Measurements from ENCODE around the gene RRP8.

Gene RRP8

DNA sequence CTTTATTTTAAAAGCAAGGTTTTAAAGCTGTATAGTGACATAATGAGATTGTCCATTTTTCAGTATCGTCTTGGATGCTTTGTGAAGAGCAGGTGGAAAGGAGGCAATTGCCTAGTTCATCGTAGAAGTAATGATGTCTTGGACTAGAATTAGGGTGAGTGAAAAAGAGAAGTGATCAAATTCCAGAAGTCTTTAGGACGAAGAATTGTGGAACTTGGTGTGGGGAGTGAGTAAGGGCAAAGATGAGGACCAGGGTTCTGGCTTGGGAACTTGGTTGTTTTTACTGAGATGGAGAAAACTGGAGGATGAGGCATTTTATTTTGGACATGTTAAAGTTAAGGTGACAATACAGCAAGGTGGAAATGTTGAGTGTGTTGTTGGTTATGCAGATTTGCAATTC, 1.4 kb upstream of the RRP8 start:
- Histone ChIP-seq H3K9me3 (ENCODE audit: control insufficient read depth in 1 of 2, low read length in 2 of 2) (no peaks in the 10 kb centered on the region), H3K27me3 (ENCODE audit: low read depth, low read length) (no peaks in the 10 kb centered on the region), H3K27ac (ENCODE audit: low read length) (peak overlapping the region; percentile 98), H3K36me3 (ENCODE audit: control insufficient read depth in 1 of 2, insufficient read depth in 2 of 2, low read length in 2 of 2) (peaks cover 39 to 40% of the 10 kb centered on the region in 2 donors), H3K4me1 (ENCODE audit: control insufficient read depth in 1 of 2, insufficient read depth in 2 of 2, low read length in 2 of 2) (peaks cover 39 to 74% of the 10 kb centered on the region in 2 donors), H3K4me3 (ENCODE audit: low read depth in 1 of 2, low read length in 2 of 2) (peak overlapping the region; percentile 95 to 98)

DNA sequence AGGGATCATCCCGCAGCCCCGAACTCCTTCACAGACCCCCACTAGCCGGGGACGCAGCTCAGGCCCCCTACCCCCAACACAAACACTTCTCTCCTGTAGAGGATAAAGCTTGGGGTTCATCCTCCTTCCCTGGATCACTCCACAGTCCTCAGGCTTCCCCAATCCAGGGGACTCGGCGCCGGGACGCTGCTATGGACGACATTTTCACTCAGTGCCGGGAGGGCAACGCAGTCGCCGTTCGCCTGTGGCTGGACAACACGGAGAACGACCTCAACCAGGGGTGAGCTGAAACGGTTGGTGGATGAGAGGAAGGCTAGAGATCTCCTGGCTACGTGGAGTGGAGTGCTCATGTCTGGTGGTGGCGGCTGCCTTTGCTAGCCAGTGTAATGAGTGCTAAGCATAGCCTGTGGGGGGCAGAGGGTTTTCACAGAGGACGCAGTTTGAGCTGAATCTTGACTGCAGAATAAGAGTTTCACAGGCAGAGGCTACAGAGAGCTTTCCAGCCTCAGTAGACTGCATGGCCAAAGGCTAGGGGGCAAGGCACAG, 738 bp upstream of the RRP8 start:
- Histone ChIP-seq H3K4me3 (ENCODE audit: low read depth in 1 of 2, low read length in 2 of 2) (peak overlapping the region; percentile 95 to 98), H3K36me3 (ENCODE audit: control insufficient read depth in 1 of 2, insufficient read depth in 2 of 2, low read length in 2 of 2) (peaks cover 39 to 40% of the 10 kb centered on the region in 2 donors), H3K27ac (ENCODE audit: low read length) (peak overlapping the region; percentile 98), H3K27me3 (ENCODE audit: low read depth, low read length) (no peaks in the 10 kb centered on the region), H3K9me3 (ENCODE audit: control insufficient read depth in 1 of 2, low read length in 2 of 2) (no peaks in the 10 kb centered on the region), H3K4me1 (ENCODE audit: control insufficient read depth in 1 of 2, insufficient read depth in 2 of 2, low read length in 2 of 2) (peaks cover 39 to 68% of the 10 kb centered on the region in 2 donors)

DNA sequence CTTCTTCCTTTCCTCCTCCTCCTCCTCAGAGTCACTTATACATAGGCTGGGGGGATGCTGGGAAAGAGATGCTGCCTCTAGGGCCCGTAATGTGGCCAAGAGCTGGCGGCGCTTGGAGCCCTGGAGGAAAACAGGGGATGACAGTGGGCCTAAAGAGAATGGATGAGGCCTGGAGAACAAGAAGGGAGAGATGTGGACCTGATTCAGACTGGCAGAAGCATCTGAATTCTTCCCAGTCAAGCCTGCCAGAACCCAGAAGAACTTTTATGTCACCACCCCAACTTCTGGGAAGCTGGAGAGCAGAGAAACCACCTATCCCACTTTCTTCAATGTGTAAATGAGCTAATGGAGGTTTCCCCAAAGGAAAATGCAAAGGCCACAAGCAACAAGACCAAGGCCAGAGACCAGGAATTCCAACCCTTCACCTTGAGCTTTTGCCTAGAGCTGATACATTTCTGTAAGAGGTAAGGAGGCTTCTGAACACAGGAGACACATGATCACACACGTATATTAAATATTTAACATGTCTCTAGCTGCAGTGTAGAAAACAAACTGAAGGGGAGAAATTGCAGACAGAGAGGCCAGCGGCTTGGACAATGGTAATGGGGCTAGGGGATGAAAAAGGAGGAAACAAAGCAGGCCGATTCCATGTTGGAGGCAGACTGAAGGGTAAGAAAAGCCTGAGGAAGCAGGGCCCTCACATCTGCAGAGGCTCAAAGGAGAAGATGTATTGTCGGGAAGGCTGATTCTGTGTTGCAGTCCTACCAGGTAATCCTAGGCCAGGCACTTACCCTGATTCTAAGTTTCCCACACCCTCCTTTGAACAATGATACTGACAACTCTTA, 1.1 kb downstream of the RRP8 start:
- H3K27ac ChIP-seq (ENCODE audit: low read length) = peak overlapping the region; percentile 94
- no peaks in the 10 kb centered on the region for H3K9me3 ChIP-seq (ENCODE audit: control insufficient read depth in 1 of 2, low read length in 2 of 2)
- no peaks in the 10 kb centered on the region for H3K27me3 ChIP-seq (ENCODE audit: low read depth, low read length)
- peaks cover 25 to 55% of the 10 kb centered on the region in 2 donors for H3K4me1 ChIP-seq (ENCODE audit: control insufficient read depth in 1 of 2, insufficient read depth in 2 of 2, low read length in 2 of 2)
- peak overlapping the region; percentile 95 to 98 for H3K4me3 ChIP-seq (ENCODE audit: low read depth in 1 of 2, low read length in 2 of 2)
- peaks cover 32 to 33% of the 10 kb centered on the region in 2 donors for H3K36me3 ChIP-seq (ENCODE audit: control insufficient read depth in 1 of 2, insufficient read depth in 2 of 2, low read length in 2 of 2)

- no peaks in the 10 kb centered on the region for H3K27me3 ChIP-seq (ENCODE audit: low read depth, low read length)
- no peak overlapping the region for H3K4me3 ChIP-seq (ENCODE audit: low read depth in 1 of 2, low read length in 2 of 2)
- H3K27ac ChIP-seq (ENCODE audit: low read length) = no peak overlapping the region
- H3K36me3 ChIP-seq (ENCODE audit: control insufficient read depth in 1 of 2, insufficient read depth in 2 of 2, low read length in 2 of 2) = peaks cover 32 to 39% of the 10 kb centered on the region in 2 donors
- H3K9me3 ChIP-seq (ENCODE audit: control insufficient read depth in 1 of 2, low read length in 2 of 2) = no peaks in the 10 kb centered on the region
- peaks cover 16 to 53% of the 10 kb centered on the region in 2 donors for H3K4me1 ChIP-seq (ENCODE audit: control insufficient read depth in 1 of 2, insufficient read depth in 2 of 2, low read length in 2 of 2)
These were observed 2.4 kb downstream of the RRP8 start for GRCh38 chr11:6601041-6601461.

DNA sequence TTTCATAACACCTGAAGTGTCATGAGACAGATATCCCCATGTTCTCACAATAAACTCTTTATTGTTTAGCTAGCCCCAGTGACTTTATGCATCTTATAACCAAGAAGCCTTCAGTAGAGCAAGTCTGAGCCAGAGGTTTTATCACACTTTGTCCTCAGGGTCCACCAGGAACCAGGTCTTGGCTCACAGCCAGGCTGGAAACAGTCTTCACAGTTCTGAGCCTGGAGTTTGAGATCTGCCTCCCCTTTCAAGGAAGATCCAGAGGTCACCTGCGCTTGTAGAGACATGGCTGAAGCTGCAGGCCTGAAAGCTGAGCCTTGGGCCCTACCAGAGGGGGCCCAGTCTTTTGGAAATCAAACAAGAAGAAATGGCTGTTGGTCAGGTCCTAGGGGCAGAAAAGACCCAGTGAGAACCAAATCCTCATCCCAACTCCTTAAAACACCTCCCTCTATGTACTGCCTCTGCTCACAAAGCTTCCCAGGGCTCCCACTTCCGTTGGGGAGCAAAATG, 3.5 kb downstream of the RRP8 start:
- Histone ChIP-seq H3K9me3 (ENCODE audit: control insufficient read depth in 1 of 2, low read length in 2 of 2) (no peaks in the 10 kb centered on the region), H3K27me3 (ENCODE audit: low read depth, low read length) (no peaks in the 10 kb centered on the region), H3K4me1 (ENCODE audit: control insufficient read depth in 1 of 2, insufficient read depth in 2 of 2, low read length in 2 of 2) (peaks cover 14 to 48% of the 10 kb centered on the region in 2 donors), H3K36me3 (ENCODE audit: control insufficient read depth in 1 of 2, insufficient read depth in 2 of 2, low read length in 2 of 2) (peaks cover 32 to 44% of the 10 kb centered on the region in 2 donors), H3K27ac (ENCODE audit: low read length) (no peak overlapping the region), H3K4me3 (ENCODE audit: low read depth in 1 of 2, low read length in 2 of 2) (no peak overlapping the region)

DNA sequence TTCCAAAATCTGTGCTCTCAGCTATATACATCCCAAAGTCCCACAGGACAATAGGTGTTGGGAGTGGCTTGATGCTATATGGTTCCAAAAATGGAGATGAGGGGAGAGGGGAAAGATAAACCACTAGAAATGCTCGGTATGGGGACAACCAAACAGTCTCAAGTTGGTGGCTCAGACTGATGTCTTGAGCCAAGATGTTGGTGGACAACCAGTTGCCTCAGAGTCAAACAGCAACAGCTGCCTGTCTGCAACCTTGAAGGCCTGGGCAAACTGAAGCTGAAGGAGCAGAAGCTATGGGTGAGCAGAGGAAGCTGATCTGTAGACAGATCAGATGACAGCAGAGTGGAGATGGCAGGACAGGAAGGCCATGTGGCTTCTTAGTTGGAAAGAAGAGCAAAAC, 4.0 kb downstream of the RRP8 start:
- H3K4me3 ChIP-seq (ENCODE audit: low read depth in 1 of 2, low read length in 2 of 2) = no peak overlapping the region
- H3K27ac ChIP-seq (ENCODE audit: low read length) = no peak overlapping the region
- H3K36me3 ChIP-seq (ENCODE audit: control insufficient read depth in 1 of 2, insufficient read depth in 2 of 2, low read length in 2 of 2) = peaks cover 33 to 46% of the 10 kb centered on the region in 2 donors
- H3K9me3 ChIP-seq (ENCODE audit: control insufficient read depth in 1 of 2, low read length in 2 of 2) = no peaks in the 10 kb centered on the region
- H3K27me3 ChIP-seq (ENCODE audit: low read depth, low read length) = no peaks in the 10 kb centered on the region
- H3K4me1 ChIP-seq (ENCODE audit: control insufficient read depth in 1 of 2, insufficient read depth in 2 of 2, low read length in 2 of 2) = peaks cover 10 to 45% of the 10 kb centered on the region in 2 donors

DNA sequence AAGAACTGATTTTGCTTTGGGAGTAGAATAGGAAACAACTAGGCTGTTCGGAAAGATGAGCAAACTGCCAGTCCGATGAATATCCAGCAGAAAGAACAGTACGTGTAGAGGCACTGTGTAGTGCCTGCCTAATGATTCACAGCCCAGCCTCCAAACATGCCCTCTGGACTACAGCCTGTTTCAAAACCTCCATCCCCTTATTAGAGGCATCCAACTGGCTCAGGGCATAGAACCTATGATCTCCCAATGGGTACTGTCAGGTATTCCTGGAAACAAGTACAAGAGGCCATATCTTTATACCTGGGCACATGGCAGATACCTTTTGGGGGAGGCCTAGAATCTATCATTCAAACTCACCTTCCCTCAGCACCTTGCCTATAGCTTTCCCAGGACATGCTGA, 4.9 kb downstream of the RRP8 start:
- H3K9me3 ChIP-seq (ENCODE audit: control insufficient read depth in 1 of 2, low read length in 2 of 2) = no peaks in the 10 kb centered on the region
- no peak overlapping the region for H3K4me3 ChIP-seq (ENCODE audit: low read depth in 1 of 2, low read length in 2 of 2)
- H3K27me3 ChIP-seq (ENCODE audit: low read depth, low read length) = no peaks in the 10 kb centered on the region
- peaks cover 38 to 53% of the 10 kb centered on the region in 2 donors for H3K36me3 ChIP-seq (ENCODE audit: control insufficient read depth in 1 of 2, insufficient read depth in 2 of 2, low read length in 2 of 2)
- H3K4me1 ChIP-seq (ENCODE audit: control insufficient read depth in 1 of 2, insufficient read depth in 2 of 2, low read length in 2 of 2) = peaks cover 10 to 45% of the 10 kb centered on the region in 2 donors
- H3K27ac ChIP-seq (ENCODE audit: low read length) = no peak overlapping the region

GRCh38 chr11:6596239-6596877, 7.1 kb downstream of the RRP8 start:
- peaks cover 0 to 28% of the 10 kb centered on the region in 2 donors for H3K4me1 ChIP-seq (ENCODE audit: control insufficient read depth in 1 of 2, insufficient read depth in 2 of 2, low read length in 2 of 2)
- no peaks in the 10 kb centered on the region for H3K27me3 ChIP-seq (ENCODE audit: low read depth, low read length)
- peaks cover 41 to 61% of the 10 kb centered on the region in 2 donors for H3K36me3 ChIP-seq (ENCODE audit: control insufficient read depth in 1 of 2, insufficient read depth in 2 of 2, low read length in 2 of 2)
- no peak overlapping the region for H3K4me3 ChIP-seq (ENCODE audit: low read depth in 1 of 2, low read length in 2 of 2)
- H3K9me3 ChIP-seq (ENCODE audit: control insufficient read depth in 1 of 2, low read length in 2 of 2) = no peaks in the 10 kb centered on the region
- H3K27ac ChIP-seq (ENCODE audit: low read length) = peak overlapping the region; percentile 41

DNA sequence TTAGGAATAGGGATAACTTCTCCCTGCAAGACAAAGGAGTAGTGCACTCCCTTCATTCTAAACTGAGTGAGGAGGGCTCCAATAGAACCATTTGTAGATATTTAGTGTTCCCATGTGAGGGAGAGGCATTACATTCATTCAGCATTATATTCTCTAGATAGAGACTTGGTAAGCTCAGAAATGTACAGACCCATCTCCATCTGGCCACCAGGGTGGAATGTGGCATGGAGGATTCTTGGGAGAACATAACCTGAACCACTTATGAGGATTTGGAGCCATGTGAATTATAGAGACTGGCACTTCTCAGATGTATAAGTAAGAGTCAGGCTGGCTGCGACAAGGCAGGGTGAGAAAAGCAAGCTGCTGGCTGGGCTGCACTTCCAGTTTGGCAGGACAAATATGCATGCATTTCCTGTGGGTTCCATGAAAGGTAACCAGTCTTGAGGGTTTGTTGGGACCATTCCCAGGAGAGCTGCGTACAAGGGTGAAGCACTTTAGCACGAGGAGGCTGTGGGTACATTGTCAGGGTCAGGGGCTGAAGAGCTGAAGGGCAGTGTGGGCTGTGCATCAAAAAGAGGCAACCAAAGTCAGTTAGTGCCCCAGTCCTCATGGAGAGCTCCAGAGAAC, 9.2 kb downstream of the RRP8 start:
- Histone ChIP-seq H3K4me1 (ENCODE audit: control insufficient read depth in 1 of 2, insufficient read depth in 2 of 2, low read length in 2 of 2) (peaks cover 0 to 19% of the 10 kb centered on the region in 2 donors), H3K9me3 (ENCODE audit: control insufficient read depth in 1 of 2, low read length in 2 of 2) (no peaks in the 10 kb centered on the region), H3K4me3 (ENCODE audit: low read depth in 1 of 2, low read length in 2 of 2) (no peak overlapping the region), H3K27me3 (ENCODE audit: low read depth, low read length) (no peaks in the 10 kb centered on the region), H3K27ac (ENCODE audit: low read length) (no peak overlapping the region), H3K36me3 (ENCODE audit: control insufficient read depth in 1 of 2, insufficient read depth in 2 of 2, low read length in 2 of 2) (peaks cover 20 to 43% of the 10 kb centered on the region in 2 donors)

GRCh38 chr11:6588018-6588417, 15.4 kb downstream of the RRP8 start:
- Histone ChIP-seq H3K27me3 (ENCODE audit: low read depth, low read length) (no peaks in the 10 kb centered on the region), H3K27ac (ENCODE audit: low read length) (no peak overlapping the region), H3K4me1 (ENCODE audit: control insufficient read depth in 1 of 2, insufficient read depth in 2 of 2, low read length in 2 of 2) (peaks cover 0 to 19% of the 10 kb centered on the region in 2 donors), H3K4me3 (ENCODE audit: low read depth in 1 of 2, low read length in 2 of 2) (no peak overlapping the region), H3K9me3 (ENCODE audit: control insufficient read depth in 1 of 2, low read length in 2 of 2) (no peaks in the 10 kb centered on the region), H3K36me3 (ENCODE audit: control insufficient read depth in 1 of 2, insufficient read depth in 2 of 2, low read length in 2 of 2) (peaks cover 6 to 9% of the 10 kb centered on the region in 2 donors)

All from muscle layer of duodenum (tissue), 2 donors.